H1 (cell line): ENCODE measurements around the gene RYR3. TPM values are rescaled to one million over a fixed set of nuclear protein-coding genes. Genes with fewer than 3 reads are reported as not detected.

Source experiments
- CTCF ChIA-PET: fragments of 300-600 bp; sonication (Branson Sonifier 250); formaldehyde crosslinking; loops from one replicate; lab custom pipeline; 2021; ENCODE audit not compliant: partially characterized antibody; lab: Charles Lee
- POLR2A ChIA-PET: fragments of 300-600 bp; sonication (Branson Sonifier 250); formaldehyde crosslinking; loops from one replicate; lab custom pipeline; 2021; ENCODE audit warnings: inconsistent platforms; ENCODE audit not compliant: partially characterized antibody; lab: Charles Lee
- DNase-seq, 2 experiments: peaks; one replicate each; pipeline versions ENCODE4 v3.0.0 to v3.0.0-alpha.2; 2010 to 2022; ENCODE audit warnings: low spot score in 2 of 2, low read depth in 1 of 2, mixed read lengths in 1 of 2
- FAIRE-seq: peaks from 2 replicates; lab custom pipeline; 2011; peaks lifted over from hg19 to GRCh38; lab: Jason Lieb, UNC
- H2AFZ ChIP-seq: 2 replicates; pipeline ENCODE4 v1.8.1; 2012; ENCODE audit warnings: low read length, inconsistent platforms
- H2AK5ac ChIP-seq: 2 replicates; pipeline ENCODE4 v1.6.1; 2013; ENCODE audit warnings: low read depth, low read length
- H2BK120ac ChIP-seq: replicated peaks from 2 replicates; pipeline ENCODE3; 2013; ENCODE audit warnings: low read depth, low read length, inconsistent platforms
- H2BK12ac ChIP-seq: 2 replicates; pipeline ENCODE4 v1.6.1; 2013; ENCODE audit warnings: low read depth, low read length
- H2BK15ac ChIP-seq: 2 replicates; pipeline ENCODE4 v1.6.1; 2013; ENCODE audit warnings: low read length
- H2BK20ac ChIP-seq: 2 replicates; pipeline ENCODE4 v1.6.1; 2013; ENCODE audit warnings: low read length
- H2BK5ac ChIP-seq: 2 replicates; pipeline ENCODE4 v1.6.1; 2013; ENCODE audit warnings: low read depth, low read length
- H3K14ac ChIP-seq: 2 replicates; pipeline ENCODE4 v1.6.1; 2013; ENCODE audit warnings: inconsistent platforms; ENCODE audit not compliant: insufficient read length
- H3K18ac ChIP-seq: 2 replicates; pipeline ENCODE4 v1.6.1; 2013; ENCODE audit warnings: low read length; ENCODE audit errors: extremely low read depth
- H3K23ac ChIP-seq: 2 replicates; pipeline ENCODE4 v1.6.1; 2013; ENCODE audit warnings: inconsistent platforms; ENCODE audit not compliant: insufficient read length
- H3K23me2 ChIP-seq: 2 replicates; pipeline ENCODE4 v1.6.1; 2013; ENCODE audit warnings: low read depth, low read length
- H3K27ac ChIP-seq: 2 replicates; pipeline ENCODE4 v1.6.1; 2011; ENCODE audit warnings: low read depth, low read length, inconsistent platforms
- H3K27me3 ChIP-seq, 4 experiments: replicated peaks in 1 of 4; 1 replicate in 1 of 4; 2 replicates in 3 of 4; pipeline versions ENCODE4 v1.6.1 to v1.8.1; 2011 to 2013; ENCODE audit warnings: low read length in 3 of 4, mild to moderate bottlenecking in 3 of 4, inconsistent platforms in 2 of 4, mixed read lengths in 2 of 4, moderate library complexity in 1 of 4; ENCODE audit not compliant: control insufficient read depth in 3 of 4, insufficient read depth in 3 of 4; ENCODE audit errors: extremely low read depth in 1 of 4
- H3K36me3 ChIP-seq, 4 experiments: 2 replicates each; pipeline versions ENCODE4 v1.6.1 to v1.8.1; 2011 to 2013; ENCODE audit warnings: mild to moderate bottlenecking in 4 of 4, low read length in 3 of 4, moderate library complexity in 2 of 4, control low read depth in 1 of 4, inconsistent platforms in 1 of 4; ENCODE audit not compliant: insufficient read depth in 4 of 4, control insufficient read depth in 2 of 4
- H3K4ac ChIP-seq: replicated peaks from 2 replicates; pipeline ENCODE3; 2013; ENCODE audit warnings: low read length, low read depth, mixed read lengths, inconsistent platforms; ENCODE audit not compliant: insufficient read length
- H3K4me1 ChIP-seq, 4 experiments: replicated peaks in 1 of 4; 1 replicate in 1 of 4; 2 replicates in 3 of 4; pipeline versions ENCODE4 v1.6.1 to v1.8.1; 2011 to 2013; ENCODE audit warnings: low read length in 3 of 4, inconsistent platforms in 2 of 4, mixed read lengths in 1 of 4; ENCODE audit not compliant: insufficient read depth in 4 of 4, control insufficient read depth in 3 of 4
- H3K4me2 ChIP-seq, 2 experiments: 2 replicates each; pipeline versions ENCODE4 v1.6.1 to v1.8.1; 2011 to 2013; ENCODE audit warnings: low read depth in 2 of 2, low read length in 2 of 2, control low read depth in 1 of 2, inconsistent platforms in 1 of 2, mild to moderate bottlenecking in 1 of 2; ENCODE audit not compliant: insufficient read depth in 1 of 2
- H3K4me3 ChIP-seq, 4 experiments: fragments of 200-600, 300-600 bp in 1 of 4; sonication (generic), shearing (Covaris generic), sonication (Bioruptor Twin) in 1 of 4; 2 replicates each; pipeline versions ENCODE4 v1.5.1 to v1.8.1; 2011 to 2016; ENCODE audit warnings: low read length in 4 of 4, low read depth in 3 of 4, control low read depth in 2 of 4, inconsistent platforms in 2 of 4, mild to moderate bottlenecking in 2 of 4, mixed read lengths in 1 of 4, moderate library complexity in 1 of 4; ENCODE audit not compliant: insufficient read depth in 2 of 4; ENCODE audit errors: extremely low read depth in 1 of 4
- H3K56ac ChIP-seq: replicated peaks from 2 replicates; pipeline ENCODE3; 2013; ENCODE audit warnings: low read depth, mild to moderate bottlenecking, mixed read lengths, low read length, inconsistent platforms; ENCODE audit not compliant: insufficient read length
- H3K79me1 ChIP-seq: 2 replicates; pipeline ENCODE4 v1.6.1; 2013; ENCODE audit warnings: low read depth, low read length, control low read depth
- H3K79me2 ChIP-seq, 2 experiments: 2 replicates each; pipeline versions ENCODE4 v1.6.1 to v1.8.1; 2012 to 2013; ENCODE audit warnings: low read length in 2 of 2, mild to moderate bottlenecking in 2 of 2, inconsistent platforms in 1 of 2; ENCODE audit not compliant: insufficient read depth in 2 of 2, control insufficient read depth in 1 of 2
- H3K9ac ChIP-seq, 4 experiments: replicated peaks in 1 of 4; 1 replicate in 1 of 4; 2 replicates in 3 of 4; pipeline versions ENCODE4 v1.6.1 to v1.8.1; 2011 to 2013; ENCODE audit warnings: low read depth in 3 of 4, low read length in 3 of 4, control low read depth in 2 of 4, mild to moderate bottlenecking in 2 of 4, moderate library complexity in 2 of 4, inconsistent platforms in 1 of 4; ENCODE audit errors: extremely low read depth in 1 of 4
- H3K9me3 ChIP-seq, 2 experiments: 2 replicates each; pipeline versions ENCODE4 v1.6.1 to v1.8.1; 2012 to 2013; ENCODE audit warnings: mild to moderate bottlenecking in 2 of 2, moderate library complexity in 2 of 2, control low read depth in 1 of 2, inconsistent platforms in 1 of 2, low read depth in 1 of 2, low read length in 1 of 2, mixed read lengths in 1 of 2; ENCODE audit not compliant: insufficient read depth in 2 of 2
- H4K20me1 ChIP-seq, 2 experiments: replicated peaks in 1 of 2; 2 replicates each; pipeline versions ENCODE3 to v1.8.1; 2011 to 2013; ENCODE audit warnings: inconsistent platforms in 2 of 2, low read length in 2 of 2, mild to moderate bottlenecking in 1 of 2; ENCODE audit not compliant: insufficient read depth in 2 of 2, control insufficient read depth in 1 of 2
- H4K5ac ChIP-seq: 2 replicates; pipeline ENCODE4 v1.6.1; 2013; ENCODE audit warnings: low read length, low read depth, mixed read lengths, inconsistent platforms; ENCODE audit not compliant: insufficient read length
- H4K8ac ChIP-seq: 2 replicates; pipeline ENCODE4 v1.8.0; 2013; ENCODE audit warnings: mild to moderate bottlenecking, moderate library complexity, low read length, inconsistent platforms; ENCODE audit not compliant: insufficient read depth; ENCODE audit errors: extremely low read depth
- H4K91ac ChIP-seq: replicated peaks from 2 replicates; pipeline ENCODE3; 2013; ENCODE audit warnings: low read length, mixed read lengths, inconsistent platforms; ENCODE audit not compliant: insufficient read length
- ASH2L ChIP-seq: fragments of 200-600, 300-600 bp; sonication (generic); IDR thresholded peaks from one replicate; pipeline ENCODE4 v1.7.1; 2017; ENCODE audit warnings: low read length
- CHD2 ChIP-seq: IDR thresholded peaks from 2 replicates; pipeline ENCODE4 v1.6.1; 2012; ENCODE audit warnings: low read length, improper control_type of control experiment
- EGR1 ChIP-seq: IDR thresholded peaks from 2 replicates; pipeline ENCODE4 v1.6.1; 2011; ENCODE audit warnings: low read depth, low read length, borderline replicate concordance
- HDAC6 ChIP-seq: IDR thresholded peaks from one replicate; pipeline ENCODE4 v1.7.1; 2012; ENCODE audit warnings: low read depth, mild to moderate bottlenecking, inconsistent platforms, low read length, moderate library complexity
- POLR2A ChIP-seq, 2 experiments: IDR thresholded peaks; 1 replicate in 1 of 2; 2 replicates in 1 of 2; pipeline ENCODE4 v1.6.1; 2011; ENCODE audit warnings: low read depth in 2 of 2, low read length in 2 of 2, mild to moderate bottlenecking in 2 of 2; ENCODE audit errors: control extremely low read depth in 1 of 2
- POLR2AphosphoS5 ChIP-seq: IDR thresholded peaks from 2 replicates; pipeline ENCODE4 v1.6.1; 2011; ENCODE audit warnings: low read depth, low read length
- POU5F1 ChIP-seq: IDR thresholded peaks from 2 replicates; pipeline ENCODE4 v1.6.1; 2011; ENCODE audit warnings: low read depth, mild to moderate bottlenecking, low read length, moderate library complexity
- RXRA ChIP-seq: IDR thresholded peaks from 2 replicates; pipeline ENCODE4 v1.6.1; 2011; ENCODE audit warnings: low read depth, mild to moderate bottlenecking, low read length, moderate library complexity; ENCODE audit not compliant: insufficient read depth
- SAP30 ChIP-seq: fragments of 300-600 bp; sonication (generic); IDR thresholded peaks from 2 replicates; pipeline ENCODE4 v1.7.1; 2012; ENCODE audit warnings: low read length, moderate library complexity, mild to moderate bottlenecking, inconsistent platforms; ENCODE audit not compliant: insufficient read depth, insufficient replicate concordance
- SP2 ChIP-seq: IDR thresholded peaks from 2 replicates; pipeline ENCODE4 v1.6.1; 2012; ENCODE audit warnings: mild to moderate bottlenecking, low read length, inconsistent platforms
- TCF12 ChIP-seq: IDR thresholded peaks from 2 replicates; pipeline ENCODE4 v1.6.1; 2011; ENCODE audit warnings: low read depth, mild to moderate bottlenecking, low read length
- TEAD4 ChIP-seq: IDR thresholded peaks from 2 replicates; pipeline ENCODE4 v1.6.1; 2012; ENCODE audit warnings: low read depth, low read length, inconsistent platforms, mixed read lengths
- ZNF274 ChIP-seq: IDR thresholded peaks from 2 replicates; pipeline ENCODE4 v1.7.0; 2012; ENCODE audit warnings: low read length, borderline replicate concordance; ENCODE audit errors: extremely low read depth
- whole genome bisulfite sequencing, 2 experiments: shearing (Covaris generic) in 1 of 2; methylation state at CpG; one replicate each; pipeline versions ENCODE4 v1.1.6 to v1.1.7; 2013 to 2015; ENCODE audit warnings: low lambda C conversion rate in 2 of 2, mixed read lengths in 2 of 2, inconsistent platforms in 1 of 2, low coverage in 1 of 2, missing lambda C conversion rate in 1 of 2; ENCODE audit not compliant: insufficient replicate concordance in 2 of 2, insufficient coverage in 1 of 2, insufficient read length in 1 of 2; ENCODE audit errors: extremely low coverage in 1 of 2, missing lambda C conversion rate in 1 of 2; 5-methylcytosine and 5-hydroxymethylcytosine counted together
- polyA plus RNA-seq, 7 experiments: library from polyadenylated mRNA; depleted of rRNA in 3 of 7; stranded (reverse) in 5 of 7; unstranded in 2 of 7; fragments of >200 nt in 5 of 7; fragments of 200-250 nt in 2 of 7; gene quantifications; 1 replicate in 5 of 7; 2 replicates in 1 of 7; 4 replicates in 1 of 7; pipeline versions ENCODE4 v1.2.1 to v1.2.3, GENCODE V29; 2011 to 2013; ENCODE audit warnings: missing spikeins in 2 of 7, mixed read lengths in 2 of 7
- total RNA-seq: library from RNA; stranded (reverse); fragmentation: NEBNext Ultra II Directional; extraction: Animal tissue kit (Norgen Biotek cat#: 25700); gene quantifications from 2 replicates; pipeline ENCODE4 v1.2.1, GENCODE V29; 2021
- TF ChIP-seq, protein P1 (sequence below), 3 experiments: IDR thresholded peaks; 1 replicate in 2 of 3; 2 replicates in 1 of 3; pipeline versions ENCODE4 v1.5.1 to v1.6.1; 2011; ENCODE audit warnings: low read length in 3 of 3, mild to moderate bottlenecking in 3 of 3, inconsistent platforms in 2 of 3, low read depth in 1 of 3, moderate library complexity in 1 of 3; ENCODE audit not compliant: insufficient read depth in 1 of 3; ENCODE audit errors: control extremely low read depth in 1 of 3

RYR3 gene
- total and polyA plus RNA-seq, 2 of the 8 experiments (the other 6 are each of a cell fraction or from before 2014, with no cell fraction given), result 0.33 to 3.4 TPM

DNA sequence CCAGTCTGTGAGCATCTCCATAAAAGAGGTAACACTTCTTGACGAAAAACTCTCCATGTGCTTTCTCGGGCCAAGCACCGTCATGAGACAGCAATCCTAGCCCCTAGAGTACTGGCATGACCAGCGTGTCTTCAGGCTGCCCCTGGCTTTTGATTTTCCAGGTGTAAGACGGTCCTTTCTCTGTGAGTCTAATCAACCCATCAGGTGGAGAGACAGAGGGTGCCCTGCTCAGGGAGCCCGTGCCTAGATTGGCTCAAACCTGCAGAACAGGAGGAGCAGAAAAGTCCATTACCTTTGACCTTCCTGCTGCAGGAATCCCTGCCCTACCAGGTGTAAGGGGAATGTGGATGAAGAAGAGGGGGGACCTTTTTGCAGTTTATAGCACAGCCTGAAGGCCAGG, 548.1 kb downstream of the RYR3 start:
- POLR2A ChIA-PET, result no interaction called here
- H2AK5ac ChIP-seq, result no peak overlapping the region
- no peak for TF ChIP-seq EGR1
- TF ChIP-seq, protein P1, sequence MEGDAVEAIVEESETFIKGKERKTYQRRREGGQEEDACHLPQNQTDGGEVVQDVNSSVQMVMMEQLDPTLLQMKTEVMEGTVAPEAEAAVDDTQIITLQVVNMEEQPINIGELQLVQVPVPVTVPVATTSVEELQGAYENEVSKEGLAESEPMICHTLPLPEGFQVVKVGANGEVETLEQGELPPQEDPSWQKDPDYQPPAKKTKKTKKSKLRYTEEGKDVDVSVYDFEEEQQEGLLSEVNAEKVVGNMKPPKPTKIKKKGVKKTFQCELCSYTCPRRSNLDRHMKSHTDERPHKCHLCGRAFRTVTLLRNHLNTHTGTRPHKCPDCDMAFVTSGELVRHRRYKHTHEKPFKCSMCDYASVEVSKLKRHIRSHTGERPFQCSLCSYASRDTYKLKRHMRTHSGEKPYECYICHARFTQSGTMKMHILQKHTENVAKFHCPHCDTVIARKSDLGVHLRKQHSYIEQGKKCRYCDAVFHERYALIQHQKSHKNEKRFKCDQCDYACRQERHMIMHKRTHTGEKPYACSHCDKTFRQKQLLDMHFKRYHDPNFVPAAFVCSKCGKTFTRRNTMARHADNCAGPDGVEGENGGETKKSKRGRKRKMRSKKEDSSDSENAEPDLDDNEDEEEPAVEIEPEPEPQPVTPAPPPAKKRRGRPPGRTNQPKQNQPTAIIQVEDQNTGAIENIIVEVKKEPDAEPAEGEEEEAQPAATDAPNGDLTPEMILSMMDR (IDR thresholded peaks at IDR 0.05; ENCODE audit: control extremely low read depth in 1 of 3, insufficient read depth in 1 of 3, low read depth in 1 of 3, low read length in 3 of 3), result no peak
- no peak for TF ChIP-seq RXRA
- TF ChIP-seq POLR2AphosphoS5, result no peak
- no peak for TF ChIP-seq SAP30
- TF ChIP-seq POLR2A (IDR thresholded peaks at IDR 0.05; ENCODE audit: control extremely low read depth in 1 of 2, low read depth in 2 of 2, low read length in 2 of 2), result no peak
- TF ChIP-seq ASH2L, result no peak
- no peak for TF ChIP-seq HDAC6
- TF ChIP-seq POU5F1, result no peak
- TF ChIP-seq TCF12, result no peak
- TF ChIP-seq ZNF274, result no peak
- TF ChIP-seq TEAD4, result no peak
- TF ChIP-seq CHD2, result no peak
- TF ChIP-seq SP2, result no peak

More for the DNA sequence above, 548.1 kb downstream of the RYR3 start:
- H4K8ac ChIP-seq, result no peak overlapping the region
- H3K9ac ChIP-seq, result no peak overlapping the region
- no peak overlapping the region for H2BK5ac ChIP-seq
- H3K36me3 ChIP-seq, result no peaks in the 10 kb centered on the region; a peak in 1 of 8 replicates
- FAIRE-seq, result no peak
- CTCF ChIA-PET, result no interaction called here
- WGBS, 2 experiments, result 89% methylated on average over 6 of the region's 6 CpGs; no CpG with 5 or more reads in 1 of the 2 experiments
- no peaks in the 10 kb centered on the region for H3K79me2 ChIP-seq
- no peak overlapping the region for H3K23ac ChIP-seq
- H4K5ac ChIP-seq, result no peak overlapping the region
- no peaks in the 10 kb centered on the region for H3K9me3 ChIP-seq
- H3K4me1 ChIP-seq, result peaks cover 0 to 6% (median 3%) of the 10 kb centered on the region in 4 experiments; a peak in 3 of 7 replicates
- H3K27me3 ChIP-seq, result no peaks in the 10 kb centered on the region
- no peak overlapping the region for H2BK15ac ChIP-seq
- H3K4me2 ChIP-seq, result no peak overlapping the region
- no peak overlapping the region for H4K91ac ChIP-seq
- no peaks in the 10 kb centered on the region for H4K20me1 ChIP-seq
- H3K79me1 ChIP-seq, result no peaks in the 10 kb centered on the region
- no peak overlapping the region for H3K4me3 ChIP-seq
- H2BK20ac ChIP-seq, result no peak overlapping the region
- DNase-seq, result no peak
- no peak overlapping the region for H2BK12ac ChIP-seq
- no peak overlapping the region for H3K14ac ChIP-seq
- H2BK120ac ChIP-seq, result no peak overlapping the region
- no peak overlapping the region for H3K18ac ChIP-seq
- H3K23me2 ChIP-seq, result no peaks in the 10 kb centered on the region
- H3K56ac ChIP-seq, result no peak overlapping the region
- H2AFZ ChIP-seq, result no peak overlapping the region
- no peak overlapping the region for H3K27ac ChIP-seq
- no peak overlapping the region for H3K4ac ChIP-seq
